GM12872 (cell line): ENCODE measurements around the gene RING1.

Source experiments
- TF ChIP-seq, protein P1 (sequence below): IDR thresholded peaks from 3 replicates; pipeline ENCODE4 v1.5.1; 2011; ENCODE audit warnings: low read depth, mild to moderate bottlenecking, low read length, moderate library complexity; ENCODE audit not compliant: insufficient read depth

RING1 gene

DNA sequence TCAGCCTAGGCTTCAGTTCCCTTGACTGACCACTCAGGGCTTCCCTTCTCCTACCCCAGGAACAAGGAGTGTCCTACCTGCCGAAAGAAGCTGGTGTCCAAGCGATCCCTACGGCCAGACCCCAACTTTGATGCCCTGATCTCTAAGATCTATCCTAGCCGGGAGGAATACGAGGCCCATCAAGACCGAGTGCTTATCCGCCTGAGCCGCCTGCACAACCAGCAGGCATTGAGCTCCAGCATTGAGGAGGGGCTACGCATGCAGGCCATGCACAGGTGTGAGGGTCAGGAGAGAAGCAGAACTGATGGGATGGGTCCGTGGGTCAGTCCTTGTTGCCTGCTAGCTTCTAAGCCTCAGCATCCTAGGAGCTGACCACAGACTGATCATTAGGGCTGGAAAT is 1.6 kb downstream of the RING1 start:
- TF ChIP-seq, protein P1, sequence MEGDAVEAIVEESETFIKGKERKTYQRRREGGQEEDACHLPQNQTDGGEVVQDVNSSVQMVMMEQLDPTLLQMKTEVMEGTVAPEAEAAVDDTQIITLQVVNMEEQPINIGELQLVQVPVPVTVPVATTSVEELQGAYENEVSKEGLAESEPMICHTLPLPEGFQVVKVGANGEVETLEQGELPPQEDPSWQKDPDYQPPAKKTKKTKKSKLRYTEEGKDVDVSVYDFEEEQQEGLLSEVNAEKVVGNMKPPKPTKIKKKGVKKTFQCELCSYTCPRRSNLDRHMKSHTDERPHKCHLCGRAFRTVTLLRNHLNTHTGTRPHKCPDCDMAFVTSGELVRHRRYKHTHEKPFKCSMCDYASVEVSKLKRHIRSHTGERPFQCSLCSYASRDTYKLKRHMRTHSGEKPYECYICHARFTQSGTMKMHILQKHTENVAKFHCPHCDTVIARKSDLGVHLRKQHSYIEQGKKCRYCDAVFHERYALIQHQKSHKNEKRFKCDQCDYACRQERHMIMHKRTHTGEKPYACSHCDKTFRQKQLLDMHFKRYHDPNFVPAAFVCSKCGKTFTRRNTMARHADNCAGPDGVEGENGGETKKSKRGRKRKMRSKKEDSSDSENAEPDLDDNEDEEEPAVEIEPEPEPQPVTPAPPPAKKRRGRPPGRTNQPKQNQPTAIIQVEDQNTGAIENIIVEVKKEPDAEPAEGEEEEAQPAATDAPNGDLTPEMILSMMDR = no peak

DNA sequence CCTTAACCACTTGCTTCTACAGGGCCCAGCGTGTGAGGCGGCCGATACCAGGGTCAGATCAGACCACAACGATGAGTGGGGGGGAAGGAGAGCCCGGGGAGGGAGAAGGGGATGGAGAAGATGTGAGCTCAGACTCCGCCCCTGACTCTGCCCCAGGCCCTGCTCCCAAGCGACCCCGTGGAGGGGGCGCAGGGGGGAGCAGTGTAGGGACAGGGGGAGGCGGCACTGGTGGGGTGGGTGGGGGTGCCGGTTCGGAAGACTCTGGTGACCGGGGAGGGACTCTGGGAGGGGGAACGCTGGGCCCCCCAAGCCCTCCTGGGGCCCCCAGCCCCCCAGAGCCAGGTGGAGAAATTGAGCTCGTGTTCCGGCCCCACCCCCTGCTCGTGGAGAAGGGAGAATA is 2.8 kb downstream of the RING1 start:
- TF ChIP-seq, protein P1 = no peak

DNA sequence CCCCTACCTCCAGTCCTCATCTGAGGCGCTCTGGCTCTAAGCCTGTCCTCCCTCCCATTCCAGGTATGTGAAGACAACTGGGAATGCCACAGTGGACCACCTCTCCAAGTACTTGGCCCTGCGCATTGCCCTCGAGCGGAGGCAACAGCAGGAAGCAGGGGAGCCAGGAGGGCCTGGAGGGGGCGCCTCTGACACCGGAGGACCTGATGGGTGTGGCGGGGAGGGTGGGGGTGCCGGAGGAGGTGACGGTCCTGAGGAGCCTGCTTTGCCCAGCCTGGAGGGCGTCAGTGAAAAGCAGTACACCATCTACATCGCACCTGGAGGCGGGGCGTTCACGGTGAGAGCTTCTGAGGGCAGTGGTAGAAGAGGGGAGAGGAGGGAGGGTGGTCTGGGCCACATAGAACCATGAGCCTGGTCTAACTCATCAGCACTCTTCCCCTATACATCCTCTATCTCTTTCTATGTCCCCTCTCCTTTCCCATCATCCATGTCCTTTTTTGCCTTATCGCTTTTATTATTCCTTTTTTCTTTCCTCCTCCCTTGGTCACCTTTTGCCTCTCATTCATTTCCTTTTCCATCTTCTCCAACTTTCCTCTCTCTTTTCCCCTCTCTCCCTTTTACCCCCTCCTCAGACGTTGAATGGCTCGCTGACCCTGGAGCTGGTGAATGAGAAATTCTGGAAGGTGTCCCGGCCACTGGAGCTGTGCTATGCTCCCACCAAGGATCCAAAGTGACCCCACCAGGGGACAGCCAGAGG is 3.5 kb downstream of the RING1 start:
- TF ChIP-seq, protein P1 = no peak

DNA sequence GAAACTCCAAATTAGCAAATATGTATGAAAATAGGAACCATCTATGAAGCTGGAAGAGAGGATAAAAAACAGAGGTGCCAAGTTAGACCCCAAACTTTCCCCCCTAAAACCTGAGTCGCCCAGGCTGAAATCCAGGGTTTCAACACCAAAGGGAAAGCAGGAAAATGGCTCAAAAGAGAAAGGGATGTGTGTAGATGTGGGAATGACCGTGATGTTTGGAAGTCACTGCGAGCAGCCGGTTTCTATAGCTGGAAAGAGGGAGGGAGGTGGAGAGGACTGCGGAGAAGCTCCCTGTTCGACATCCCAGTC is 4.5 kb downstream of the RING1 start:
- TF ChIP-seq, protein P1 = no peak

DNA sequence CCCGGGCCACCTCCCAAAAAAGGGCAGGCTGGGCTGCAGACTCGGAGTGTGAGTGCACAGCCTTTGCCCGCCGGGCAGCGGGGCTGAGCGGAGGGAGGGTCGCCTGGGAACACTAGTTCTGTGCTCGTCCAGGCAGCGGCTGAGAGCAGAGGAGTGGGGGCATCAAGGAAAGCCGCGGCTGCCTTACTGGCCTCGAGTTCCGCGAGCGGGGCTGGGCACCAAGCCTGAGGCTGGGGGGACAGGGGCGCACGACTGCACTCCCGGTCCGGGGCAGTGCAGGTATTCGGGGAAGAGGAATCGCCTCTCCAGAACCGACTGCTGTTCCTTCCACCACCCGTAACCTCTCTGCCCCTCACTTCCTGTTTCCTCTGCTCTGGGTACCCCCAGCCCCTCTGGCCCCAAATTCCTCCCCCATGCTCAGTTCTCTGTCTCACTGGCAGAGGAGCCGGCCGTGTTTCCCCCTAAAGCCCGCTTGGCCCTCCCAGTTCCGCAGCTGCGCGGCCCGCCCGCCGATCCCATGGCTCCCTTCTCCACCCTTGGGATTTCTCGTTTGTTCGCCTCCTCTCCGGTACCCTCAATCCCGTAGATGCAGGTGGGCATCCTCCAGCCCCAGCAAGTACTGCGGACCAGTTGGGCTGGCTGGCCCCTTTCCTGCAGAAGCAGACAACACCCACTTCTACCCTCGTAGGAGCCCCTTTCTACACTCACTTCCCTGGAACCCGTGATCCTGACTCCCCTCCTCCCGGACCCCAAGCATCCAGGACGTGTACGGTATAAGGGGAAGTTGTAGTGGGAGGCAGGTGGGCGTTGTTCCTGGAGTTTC is 5.1 kb downstream of the RING1 start:
- TF ChIP-seq, protein P1 = no peak

DNA sequence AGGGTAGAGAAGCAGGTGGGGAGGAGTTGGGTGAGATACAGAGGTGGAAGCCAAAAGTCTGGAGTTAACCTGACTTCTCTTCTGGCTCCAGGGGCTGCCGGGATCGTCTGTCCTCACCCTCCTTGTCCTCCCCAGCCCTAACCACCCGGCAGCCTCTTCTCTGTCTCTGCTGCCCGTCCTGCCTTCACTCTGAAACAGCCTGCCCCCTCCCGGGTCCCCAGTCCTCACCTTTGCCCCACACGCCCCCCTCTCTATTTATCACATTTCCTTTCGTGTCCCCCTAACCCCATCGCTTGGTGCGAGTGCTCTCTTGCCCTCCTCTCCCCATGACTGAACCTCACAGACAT is 5.7 kb downstream of the RING1 start:
- TF ChIP-seq, protein P1 = no peak

DNA sequence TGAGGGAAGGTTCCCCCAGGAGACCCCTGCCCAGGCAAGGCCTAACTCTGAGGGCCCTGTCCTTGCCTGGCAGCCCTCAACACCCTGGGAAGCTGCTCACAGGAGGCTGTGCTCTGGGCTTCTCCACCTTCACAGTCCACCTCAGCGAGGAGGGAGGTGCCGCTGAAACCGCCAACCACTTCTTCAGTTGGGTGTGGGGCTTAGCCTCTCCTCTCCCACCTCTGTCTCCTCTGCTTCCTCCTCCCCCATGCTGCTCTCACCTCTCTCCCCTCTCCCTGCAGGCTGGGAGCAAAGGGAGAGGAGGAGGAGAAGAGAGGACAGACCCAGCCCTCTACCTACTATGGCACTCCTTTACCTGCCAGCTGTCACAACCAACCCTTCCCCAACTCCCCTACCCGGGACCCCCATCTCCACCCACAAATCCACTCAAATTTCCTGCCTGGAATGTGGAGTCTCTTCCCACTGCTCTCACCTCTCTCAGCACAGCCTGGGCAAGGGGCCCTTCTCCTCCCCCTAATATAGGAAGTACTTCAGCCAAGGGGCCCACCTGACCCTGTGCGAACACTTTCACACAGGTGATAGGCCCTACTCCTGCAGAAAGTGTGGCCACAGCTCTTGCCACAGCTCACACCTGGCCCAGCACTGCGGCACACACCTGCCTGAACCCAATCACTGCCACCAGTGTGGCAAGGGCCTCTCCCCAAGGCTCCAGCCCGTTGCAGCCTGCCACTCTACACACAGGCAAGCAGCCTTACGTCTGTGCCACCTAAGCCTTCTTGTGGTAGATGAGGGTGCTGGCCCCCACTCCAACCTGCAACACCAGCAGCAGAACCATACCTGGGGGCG is 7.2 kb downstream of the RING1 start:
- TF ChIP-seq, protein P1 = no peak
